Ramos (cell line): Measurements from ENCODE around the gene ROS1.
"Not testable (repeated sequence)": the region's sequence is repeated elsewhere in the genome, so short reads cannot be mapped to it uniquely, and the experiment has no call there.

Experiments
- in situ Hi-C: fragments of 300-500 bp; cut with MboI; formaldehyde crosslinking; loops from one replicate; pipeline ENCODE4 v1.14.3; 2022; ENCODE audit warnings: low sequenced_read_pairs; ENCODE audit not compliant: unreplicated experiment

The ROS1 gene

GRCh38 chr6:117425431-117426153, at the start of gene ROS1:
ROS1 (minus strand) TSS chr6:117425942; CDS start chr6:117425656, 286 bp downstream.
- in situ Hi-C loops, result no loop called here

- in situ Hi-C loops, result no loop called here
Measured at GRCh38 chr6:117473401-117473800, 47.7 kb upstream of the ROS1 start.

- in situ Hi-C loops, result no loop called here
Measured at GRCh38 chr6:117472667-117473066, 46.9 kb upstream of the ROS1 start.

- in situ Hi-C loops, result no loop called here
Measured at GRCh38 chr6:117469791-117470190, 44.0 kb upstream of the ROS1 start.

- in situ Hi-C loops, result no loop called here
Measured at GRCh38 chr6:117469356-117469755, 43.6 kb upstream of the ROS1 start.

GRCh38 chr6:117468527-117468926, 42.8 kb upstream of the ROS1 start:
- in situ Hi-C loops, result not testable (repeated sequence)

GRCh38 chr6:117467876-117468275, 42.1 kb upstream of the ROS1 start:
- in situ Hi-C loops, result no loop called here

- in situ Hi-C loops, result no loop called here
Measured at GRCh38 chr6:117465691-117466090, 39.9 kb upstream of the ROS1 start.

GRCh38 chr6:117464700-117465099, 39.0 kb upstream of the ROS1 start:
- in situ Hi-C loops, result no loop called here

- in situ Hi-C loops, result no loop called here
Measured at GRCh38 chr6:117463762-117464665, 38.3 kb upstream of the ROS1 start.

GRCh38 chr6:117459204-117459944, 33.6 kb upstream of the ROS1 start:
- in situ Hi-C loops, result no loop called here

- in situ Hi-C loops, result no loop called here
Measured at GRCh38 chr6:117456998-117457397, 31.3 kb upstream of the ROS1 start.

GRCh38 chr6:117456250-117456649, 30.5 kb upstream of the ROS1 start:
- in situ Hi-C loops, result no loop called here

- in situ Hi-C loops, result no loop called here
Measured at GRCh38 chr6:117451671-117452070, 25.9 kb upstream of the ROS1 start.

GRCh38 chr6:117449549-117450439, 24.1 kb upstream of the ROS1 start:
- in situ Hi-C loops, result loop anchor here (5.0 kb wide), 1 partner anchor 158 kb away; no protein-coding TSS in a partner anchor

- in situ Hi-C loops, result loop anchor here (5.0 kb wide), 1 partner anchor 158 kb away; no protein-coding TSS in a partner anchor
Measured at GRCh38 chr6:117448732-117449485, 23.2 kb upstream of the ROS1 start.

GRCh38 chr6:117448011-117448410, 22.3 kb upstream of the ROS1 start:
- in situ Hi-C loops, result loop anchor here (5.0 kb wide), 1 partner anchor 159 kb away; no protein-coding TSS in a partner anchor

- in situ Hi-C loops, result loop anchor here (5.0 kb wide), 1 partner anchor 160 kb away; no protein-coding TSS in a partner anchor
Measured at GRCh38 chr6:117446861-117447260, 21.1 kb upstream of the ROS1 start.

- in situ Hi-C loops, result no loop called here
Measured at GRCh38 chr6:117444600-117444999, 18.9 kb upstream of the ROS1 start.
